ENCODE results near the gene TMEM54. TPM values are rescaled to one million over a fixed set of nuclear protein-coding genes. Genes with fewer than 3 reads are reported as not detected.

The TMEM54 gene
- total RNA-seq, 1 donor from 2014 or later, result 8.0 TPM

GRCh38 chr1:32878183-32878582, 23.0 kb downstream of the TMEM54 start:
- no peak for FAIRE-seq

GRCh38 chr1:32877211-32878110, 23.7 kb downstream of the TMEM54 start:
- no peak overlapping the region for H3K27ac ChIP-seq (ENCODE audit: low read depth, low read length)
- Mint-ChIP-seq H3K4me1 (ENCODE audit: low read depth, unreplicated experiment) (no peaks in the 10 kb centered on the region), H3K9me3 (ENCODE audit: unreplicated experiment) (no peaks in the 10 kb centered on the region), H3K4me3 (ENCODE audit: unreplicated experiment) (no peak overlapping the region), H3K27me3 (ENCODE audit: low read depth, unreplicated experiment) (peaks cover 51% of the 10 kb centered on the region), H3K36me3 (ENCODE audit: low read depth, unreplicated experiment) (no peaks in the 10 kb centered on the region), H3K27ac (ENCODE audit: unreplicated experiment) (no peak overlapping the region)
- H3K9me3 ChIP-seq (ENCODE audit: insufficient read depth, low read depth, low read length), result no peaks in the 10 kb centered on the region
- no peaks in the 10 kb centered on the region for H3K4me1 ChIP-seq (ENCODE audit: insufficient read depth, low read length)
- peaks cover 15% of the 10 kb centered on the region for H3K27me3 ChIP-seq (ENCODE audit: insufficient read depth, low read length)
- no peak overlapping the region for H3K9ac ChIP-seq (ENCODE audit: low read length)
- H3K4me2 ChIP-seq (ENCODE audit: low read length), result no peak overlapping the region
- H2AFZ ChIP-seq (ENCODE audit: low read depth, low read length), result no peak overlapping the region
- H3K4me3 ChIP-seq (ENCODE audit: insufficient read depth, low read depth, low read length), result no peak overlapping the region
- H3K36me3 ChIP-seq (ENCODE audit: insufficient read depth, low read length), result no peaks in the 10 kb centered on the region
- H4K20me1 ChIP-seq (ENCODE audit: insufficient read depth, low read length), result no peaks in the 10 kb centered on the region
- TF ChIP-seq EZH2 (IDR thresholded peaks at IDR 0.05; ENCODE audit: insufficient read depth, low read length) (no peak), CTCF (IDR thresholded peaks at IDR 0.05; ENCODE audit: insufficient read depth, low read depth, low read length) (no peak)
- FAIRE-seq (no peak), DNase-seq (ENCODE audit: low read depth) (no peak)
- no peaks in the 10 kb centered on the region for H3K79me2 ChIP-seq (ENCODE audit: insufficient read depth, low read length)

More at GRCh38 chr1:32878183-32878582, 23.0 kb downstream of the TMEM54 start:
- H2AFZ ChIP-seq (ENCODE audit: low read depth, low read length), result no peak overlapping the region
- no peak overlapping the region for H3K4me3 ChIP-seq (ENCODE audit: insufficient read depth, low read depth, low read length)
- H3K36me3 ChIP-seq (ENCODE audit: insufficient read depth, low read length), result no peaks in the 10 kb centered on the region
- no peaks in the 10 kb centered on the region for H4K20me1 ChIP-seq (ENCODE audit: insufficient read depth, low read length)
- no peak overlapping the region for H3K27ac Mint-ChIP-seq (ENCODE audit: unreplicated experiment)
- H3K27ac ChIP-seq (ENCODE audit: low read depth, low read length), result no peak overlapping the region
- DNase-seq (ENCODE audit: low read depth), result no peak
- no peak overlapping the region for H3K4me3 Mint-ChIP-seq (ENCODE audit: unreplicated experiment)
- H3K79me2 ChIP-seq (ENCODE audit: insufficient read depth, low read length), result no peaks in the 10 kb centered on the region
- no peaks in the 10 kb centered on the region for H3K9me3 Mint-ChIP-seq (ENCODE audit: unreplicated experiment)
- H3K27me3 ChIP-seq (ENCODE audit: insufficient read depth, low read length), result peaks cover 15% of the 10 kb centered on the region
- no peaks in the 10 kb centered on the region for H3K36me3 Mint-ChIP-seq (ENCODE audit: low read depth, unreplicated experiment)
- TF ChIP-seq EZH2 (IDR thresholded peaks at IDR 0.05; ENCODE audit: insufficient read depth, low read length), result no peak
- no peak for TF ChIP-seq CTCF (IDR thresholded peaks at IDR 0.05; ENCODE audit: insufficient read depth, low read depth, low read length)
- H3K4me1 ChIP-seq (ENCODE audit: insufficient read depth, low read length), result no peaks in the 10 kb centered on the region
- no peaks in the 10 kb centered on the region for H3K9me3 ChIP-seq (ENCODE audit: insufficient read depth, low read depth, low read length)
- no peaks in the 10 kb centered on the region for H3K4me1 Mint-ChIP-seq (ENCODE audit: low read depth, unreplicated experiment)
- H3K4me2 ChIP-seq (ENCODE audit: low read length), result no peak overlapping the region
- H3K9ac ChIP-seq (ENCODE audit: low read length), result no peak overlapping the region
- H3K27me3 Mint-ChIP-seq (ENCODE audit: low read depth, unreplicated experiment), result peaks cover 47% of the 10 kb centered on the region
